HG02943 (cell line): Measurements from ENCODE around the gene NOXA1.
"Not testable (repeated sequence)": the region's sequence is repeated elsewhere in the genome, so short reads cannot be mapped to it uniquely, and the experiment has no call there.

ENCODE experiments used
- ATAC-seq: cut with Tn5 transposase; IDR thresholded peaks from one replicate; pipeline ENCODE4 v1.9.1; 2021; ENCODE audit warnings: mild to moderate bottlenecking, low read depth, moderate library complexity; ENCODE audit not compliant: unreplicated experiment

The NOXA1 gene

DNA sequence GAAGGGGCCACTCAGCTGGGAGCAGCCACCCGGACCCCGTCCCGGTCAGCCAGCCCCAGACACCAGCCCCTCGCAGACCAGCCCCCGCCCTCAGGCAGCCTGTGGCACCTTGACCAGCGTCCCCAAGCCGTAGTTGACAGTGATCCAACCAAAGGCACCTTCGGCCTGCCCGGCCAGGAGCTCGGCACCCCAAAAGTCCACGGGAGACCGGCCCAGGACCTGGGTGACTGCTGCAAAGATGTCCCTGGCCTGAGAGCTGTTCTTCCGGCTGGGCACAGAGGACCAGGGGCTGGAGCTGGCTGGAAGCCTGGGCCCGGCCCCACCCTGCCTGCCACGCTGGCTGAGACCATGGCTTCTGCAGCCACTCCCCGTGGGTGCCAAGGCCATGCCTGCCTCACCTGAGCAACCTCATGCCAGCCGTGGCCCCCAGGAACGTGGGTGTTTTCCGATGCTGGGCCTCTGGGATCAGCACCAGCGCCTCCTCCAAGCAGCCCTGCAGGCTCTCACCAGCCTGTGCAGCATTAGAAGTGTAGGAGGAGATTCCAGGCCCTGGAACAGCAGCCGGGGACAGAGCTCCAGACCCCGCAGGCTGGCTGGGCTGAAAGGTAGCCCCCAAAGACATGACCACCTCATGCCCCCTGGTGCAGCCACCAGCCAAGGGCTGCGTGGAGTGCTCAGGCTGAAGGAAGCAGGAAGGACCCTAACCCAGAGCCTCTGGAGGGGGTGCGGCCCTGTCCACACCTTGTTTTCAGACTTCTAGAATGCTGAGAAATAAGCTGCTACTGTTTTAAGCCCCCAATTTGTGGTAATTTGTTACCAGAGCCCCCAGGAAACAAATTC lies 13.8 kb downstream of the NOXA1 start:
- ATAC-seq = no peak

DNA sequence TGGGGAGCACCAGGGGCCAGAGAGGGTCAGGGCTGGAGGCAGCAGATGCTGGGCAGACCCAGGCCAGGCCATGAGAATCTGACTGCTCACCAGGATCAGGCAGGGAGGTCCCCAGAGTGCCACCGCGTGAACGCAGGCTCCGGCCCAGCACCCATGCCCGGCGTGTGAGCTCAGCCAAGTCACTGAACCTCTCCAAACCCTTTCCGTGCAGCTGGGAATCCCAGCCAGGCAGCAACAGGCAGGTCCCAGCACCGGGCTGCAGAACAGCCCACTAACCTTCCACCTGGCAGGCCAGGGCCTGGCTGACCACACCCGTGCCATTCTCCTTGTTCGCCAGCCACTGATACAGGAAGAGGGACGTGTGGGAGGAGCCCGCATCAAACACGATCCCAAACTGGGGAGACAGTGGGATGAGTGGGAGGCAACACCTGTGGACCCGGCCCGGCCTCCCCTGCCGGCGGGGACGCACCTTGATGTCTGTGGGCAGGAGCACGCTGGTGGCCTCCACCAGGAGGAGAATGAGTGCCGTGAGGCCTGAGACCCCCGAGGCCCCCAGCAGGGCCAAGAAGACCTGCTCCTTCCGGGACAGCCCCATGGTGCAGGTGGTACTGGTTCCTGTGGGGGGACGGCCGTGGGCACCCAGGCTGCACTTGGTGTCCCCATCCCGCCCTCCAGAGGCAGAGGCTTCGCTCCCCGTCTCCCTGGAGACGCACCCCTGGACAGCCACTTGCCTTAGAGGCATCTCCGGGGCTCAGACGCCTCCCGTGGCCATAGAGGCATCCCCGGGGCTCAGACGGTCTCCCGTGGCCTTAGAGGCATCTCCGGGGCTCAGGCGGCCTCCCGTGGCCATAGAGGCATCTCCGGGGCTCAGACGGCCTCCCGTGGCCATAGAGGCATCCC lies 14.7 kb downstream of the NOXA1 start:
- ATAC-seq = no peak

DNA sequence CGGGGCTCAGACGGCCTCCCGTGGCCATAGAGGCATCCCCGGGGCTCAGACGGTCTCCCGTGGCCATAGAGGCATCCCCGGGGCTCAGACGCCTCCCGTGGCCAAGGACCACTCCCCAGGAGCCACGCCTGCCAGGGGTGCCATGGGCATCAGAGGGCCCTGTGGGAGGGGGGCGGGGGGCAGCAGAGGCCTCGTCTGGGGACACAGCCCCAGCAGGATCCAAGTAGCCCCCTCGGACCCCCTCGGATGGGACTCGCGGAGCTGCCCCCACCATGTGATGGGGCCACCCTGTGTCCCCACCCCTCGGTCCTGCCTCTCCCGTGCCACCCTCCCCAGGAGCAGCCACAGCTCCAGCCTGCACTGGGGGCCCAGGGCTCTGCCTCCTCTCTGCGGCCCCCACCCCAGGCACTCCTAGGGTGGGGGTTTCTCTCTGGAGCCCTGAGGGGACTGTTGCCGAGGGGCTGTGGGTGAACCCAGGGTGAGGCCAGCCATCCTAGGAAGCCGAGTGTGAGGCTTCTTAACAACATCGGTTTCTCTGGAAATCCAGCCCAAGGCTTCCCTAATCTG lies 15.5 kb downstream of the NOXA1 start:
- no peak for ATAC-seq

DNA sequence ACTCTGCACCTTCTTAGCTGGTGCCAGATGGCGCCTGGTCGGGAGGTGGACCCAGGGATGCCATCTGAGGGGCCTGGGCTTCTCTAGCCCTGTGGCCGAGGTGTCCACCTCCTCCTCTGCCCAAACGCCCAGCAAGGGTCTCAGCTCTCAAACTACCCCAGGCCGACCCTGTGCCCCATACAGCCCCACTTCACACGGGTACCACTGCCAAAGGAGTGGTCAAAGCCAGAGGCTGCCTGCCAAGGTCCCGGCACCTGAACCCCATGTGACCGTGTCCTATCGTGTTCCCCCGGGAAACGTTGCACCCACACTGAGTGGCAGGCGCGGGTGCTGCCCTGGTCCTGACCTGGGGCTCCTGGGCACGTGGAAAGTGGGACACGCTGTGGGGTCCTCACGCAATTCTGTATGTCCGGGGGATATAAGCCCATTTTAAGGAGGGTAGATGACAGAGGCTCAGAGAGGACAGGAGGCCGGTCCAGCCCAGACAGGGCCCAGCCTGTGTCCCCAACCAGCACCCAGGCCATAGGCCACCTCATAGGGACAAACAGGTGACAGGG lies 16.0 kb downstream of the NOXA1 start:
- ATAC-seq = no peak

DNA sequence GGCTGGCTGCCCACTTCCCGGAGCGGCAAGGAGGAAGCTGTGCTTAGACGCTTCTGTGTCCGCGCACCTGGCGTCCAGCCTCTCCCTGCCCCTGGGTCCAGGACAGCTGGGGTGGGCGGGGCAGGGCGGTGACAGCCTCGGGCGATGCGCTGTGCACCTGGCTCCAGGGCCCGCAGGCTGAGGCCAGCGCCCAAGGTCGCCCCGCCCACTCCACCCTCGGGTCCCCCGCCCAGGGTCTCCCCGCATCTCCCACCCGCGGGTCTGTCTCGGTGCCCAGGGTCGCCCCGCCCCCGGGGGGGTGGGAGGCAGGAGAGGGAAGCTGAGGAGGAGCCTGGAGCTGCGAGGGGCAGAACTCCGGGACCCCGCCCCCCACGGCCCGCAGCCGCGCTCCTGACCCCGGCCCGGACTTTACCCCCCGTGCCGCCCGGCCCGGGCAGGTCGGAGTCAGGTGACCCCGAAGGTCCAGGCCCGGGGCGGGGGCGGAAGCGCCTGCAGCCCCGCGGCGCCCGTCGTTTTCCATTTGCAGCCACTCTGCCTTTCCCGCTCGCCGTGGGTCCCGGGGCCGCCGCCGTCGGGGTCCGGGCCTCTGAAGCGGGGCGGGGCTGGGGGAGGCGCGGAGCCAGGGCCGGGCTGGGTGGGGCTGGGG lies 18.2 kb downstream of the NOXA1 start, which contains the start of gene ENTPD8:
Gene ENTPD8, minus strand, starts transcription at position 69 of the 646 bp plus-strand sequence. CDS start 3,072 bp downstream, outside the sequence.
- ATAC-seq = no peak

DNA sequence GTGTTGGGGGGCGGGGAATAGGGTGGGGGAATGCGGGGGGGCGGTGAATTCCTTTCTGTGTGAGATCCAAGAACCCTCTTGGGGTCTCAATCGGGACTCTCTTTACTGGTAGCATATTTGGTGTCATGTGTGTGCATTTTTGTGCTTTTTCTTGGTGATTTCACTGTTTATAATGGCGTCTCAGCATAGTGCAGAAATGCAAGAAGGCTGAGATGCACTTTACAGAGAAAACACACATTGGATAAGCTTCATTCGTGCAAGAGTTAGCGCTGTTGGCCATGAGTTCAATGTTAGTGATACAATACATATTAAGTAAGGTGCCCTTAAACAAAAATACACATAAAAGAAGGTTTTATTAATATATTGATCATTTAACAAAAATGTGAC lies 18.7 kb downstream of the NOXA1 start:
- no peak for ATAC-seq

DNA sequence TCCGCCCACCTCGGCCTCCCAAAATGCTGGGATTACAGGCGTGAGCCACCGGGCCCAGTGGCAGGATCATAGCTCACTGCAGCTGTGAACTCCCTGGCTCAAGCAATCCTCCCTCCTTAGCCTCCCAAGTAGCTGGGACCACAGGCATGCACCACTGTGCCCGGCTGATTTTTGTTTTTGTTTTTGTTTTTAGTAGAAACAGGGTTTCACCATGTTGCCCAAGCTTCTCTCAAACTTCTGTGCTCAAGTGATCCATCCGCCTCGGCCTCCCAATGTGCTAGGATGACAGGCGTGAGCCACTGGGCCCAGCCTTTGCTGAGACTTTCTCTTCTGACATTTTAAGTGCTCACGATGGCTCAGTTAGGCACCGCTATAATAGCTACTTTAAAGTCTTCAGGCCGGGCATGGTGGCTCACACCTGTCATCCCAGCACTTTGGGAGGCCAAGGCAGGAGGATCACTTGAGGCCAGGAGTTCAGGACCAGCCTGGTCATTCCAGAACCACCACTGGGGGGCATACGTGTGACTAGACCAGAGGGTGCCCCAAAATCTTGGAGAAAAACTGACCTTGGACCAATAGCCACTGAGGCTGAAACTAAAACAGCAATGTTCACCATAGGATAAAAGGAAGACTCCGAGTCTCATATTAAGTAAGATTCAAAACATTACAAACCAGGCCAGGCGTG lies 21.1 kb downstream of the NOXA1 start:
- no peak for ATAC-seq

DNA sequence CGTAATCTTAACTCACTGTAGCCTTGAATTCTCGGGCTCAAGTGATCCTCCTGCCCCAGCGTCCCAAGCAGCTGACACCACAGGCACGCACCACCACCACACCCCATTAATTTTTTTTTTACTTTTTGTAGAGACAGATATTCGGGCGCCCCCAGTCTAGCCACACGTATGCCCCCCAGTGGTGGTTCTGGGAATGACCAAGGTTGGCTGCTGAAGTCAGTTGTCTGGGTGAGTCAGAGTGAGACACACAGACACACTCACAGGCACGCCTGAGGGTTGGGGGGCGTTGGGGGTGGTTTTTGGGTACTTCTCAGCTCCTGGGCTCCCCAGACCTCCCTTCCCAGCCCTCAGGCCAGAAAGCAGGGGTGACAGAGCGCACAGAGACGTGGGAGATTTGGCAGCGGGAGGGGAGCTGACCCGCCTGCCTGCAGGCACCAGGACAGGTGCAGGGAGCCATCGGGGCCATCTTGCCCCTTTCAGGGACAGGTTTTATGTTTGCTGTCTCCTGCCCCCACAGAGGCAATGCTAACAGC lies 22.1 kb downstream of the NOXA1 start:
- ATAC-seq = peak; percentile 70

DNA sequence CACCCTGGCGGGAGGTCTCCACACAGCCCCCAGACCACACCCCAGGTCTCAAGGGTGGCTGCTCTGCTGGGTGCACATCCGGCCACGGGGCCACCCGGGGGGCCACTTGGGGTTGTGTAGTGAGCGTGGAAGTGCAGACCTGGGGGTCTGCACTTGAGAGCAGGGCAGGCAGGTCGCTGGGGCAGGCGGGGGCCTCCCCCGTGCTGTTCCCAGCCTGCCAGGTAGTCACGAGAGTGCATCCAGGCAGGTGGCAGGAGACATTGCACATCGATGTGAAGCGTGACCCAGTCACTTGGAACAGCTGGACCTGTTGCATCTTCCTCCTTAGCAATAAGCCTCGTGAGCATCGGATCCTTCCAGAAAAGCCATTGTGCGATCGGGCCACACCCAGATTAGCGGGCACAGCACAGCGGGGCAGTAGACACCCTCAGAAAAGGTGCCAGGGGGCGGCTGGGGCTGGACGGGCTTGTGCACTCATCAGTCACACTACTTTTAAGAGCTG lies 22.8 kb downstream of the NOXA1 start:
- ATAC-seq = no peak

DNA sequence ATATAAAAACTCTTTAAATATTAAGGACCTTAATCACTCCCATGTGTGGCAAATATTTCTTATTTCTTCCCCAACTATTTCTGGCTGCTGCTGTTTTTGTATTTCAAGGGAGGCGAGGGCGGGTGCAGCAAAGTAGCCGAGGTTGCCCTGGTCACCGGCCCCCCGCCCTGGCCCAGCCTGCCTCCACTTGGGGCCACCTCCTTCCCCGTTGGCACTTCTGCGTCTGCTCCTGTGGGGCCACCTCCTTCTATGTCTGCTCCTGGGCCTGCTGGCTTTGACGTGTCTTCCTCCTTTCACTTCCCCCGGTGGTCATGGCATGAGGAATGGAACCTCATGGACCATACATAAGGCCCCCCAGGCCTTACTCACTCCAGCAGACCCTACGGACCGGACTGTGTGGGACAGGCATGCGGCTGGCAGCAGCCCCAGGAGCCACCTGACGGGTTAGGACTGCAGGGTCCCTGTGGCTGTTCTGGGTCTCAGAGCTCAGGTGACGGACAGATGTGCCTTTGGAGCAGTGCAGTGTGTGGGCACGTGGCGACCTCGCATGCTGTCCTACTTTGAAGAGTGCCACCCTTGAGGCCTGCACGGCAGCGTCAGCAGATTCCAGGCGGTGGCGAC lies 23.8 kb downstream of the NOXA1 start:
- ATAC-seq = no peak

DNA sequence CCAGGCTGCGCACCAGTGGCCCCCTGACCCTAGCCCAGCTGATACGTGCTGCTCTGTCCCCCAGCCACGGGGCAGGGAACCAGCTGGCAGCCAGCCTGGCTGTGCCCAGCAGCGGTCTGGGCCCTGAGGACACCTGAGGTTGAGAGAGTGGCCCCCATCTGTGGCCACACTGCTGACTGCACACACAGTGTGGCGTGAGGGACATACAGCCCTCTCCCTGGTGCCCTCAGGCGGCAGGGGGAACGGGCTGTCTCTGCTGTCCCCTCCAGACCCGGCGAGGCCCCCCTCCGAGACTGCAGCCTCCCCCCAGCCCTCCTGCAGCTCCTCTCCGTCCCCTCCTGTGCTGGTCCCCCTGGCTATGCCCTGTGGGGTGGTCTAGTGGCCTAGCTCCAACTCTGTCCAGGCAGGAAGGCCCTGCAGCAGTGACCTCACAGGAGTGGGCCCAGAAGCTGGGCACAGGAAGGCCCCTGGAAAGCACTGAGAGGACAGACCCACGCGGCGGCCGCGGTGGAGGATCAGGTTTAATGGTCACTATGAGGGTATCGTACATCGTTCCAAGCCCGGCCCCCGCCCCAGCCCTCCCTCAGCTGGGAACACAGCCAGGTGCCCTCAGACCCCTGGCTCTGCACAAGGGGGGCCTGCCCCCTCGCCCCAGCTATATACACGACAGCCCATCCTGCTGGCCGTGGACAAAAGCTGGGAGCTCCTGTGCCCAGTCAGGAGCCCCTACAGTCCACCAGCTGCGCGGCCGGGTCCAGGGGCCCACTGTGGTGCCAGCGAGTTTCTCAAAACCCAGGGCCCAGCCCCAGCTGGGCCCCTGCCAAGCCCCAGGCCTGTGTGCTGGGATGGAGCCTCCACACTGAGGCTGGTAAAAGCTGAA lies 24.8 kb downstream of the NOXA1 start:
- ATAC-seq = no peak

DNA sequence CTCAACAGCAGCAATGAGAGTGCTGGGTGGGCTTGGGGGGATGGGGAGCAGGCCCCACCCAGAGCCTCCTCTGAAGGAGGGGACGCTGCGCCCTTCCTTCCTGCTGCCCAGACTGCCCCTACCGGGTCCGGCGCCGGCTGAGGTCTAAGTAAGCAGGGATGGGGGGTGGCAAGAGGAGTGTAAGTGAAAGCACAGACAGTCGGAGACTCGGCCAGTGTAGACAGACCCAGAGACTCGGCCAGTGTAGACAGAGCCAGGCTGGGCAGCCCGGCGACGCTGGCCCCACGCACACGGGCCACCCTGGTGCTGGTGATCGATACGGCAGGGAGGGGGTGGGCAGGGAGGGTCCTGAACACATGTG lies 25.4 kb downstream of the NOXA1 start:
- no peak for ATAC-seq

DNA sequence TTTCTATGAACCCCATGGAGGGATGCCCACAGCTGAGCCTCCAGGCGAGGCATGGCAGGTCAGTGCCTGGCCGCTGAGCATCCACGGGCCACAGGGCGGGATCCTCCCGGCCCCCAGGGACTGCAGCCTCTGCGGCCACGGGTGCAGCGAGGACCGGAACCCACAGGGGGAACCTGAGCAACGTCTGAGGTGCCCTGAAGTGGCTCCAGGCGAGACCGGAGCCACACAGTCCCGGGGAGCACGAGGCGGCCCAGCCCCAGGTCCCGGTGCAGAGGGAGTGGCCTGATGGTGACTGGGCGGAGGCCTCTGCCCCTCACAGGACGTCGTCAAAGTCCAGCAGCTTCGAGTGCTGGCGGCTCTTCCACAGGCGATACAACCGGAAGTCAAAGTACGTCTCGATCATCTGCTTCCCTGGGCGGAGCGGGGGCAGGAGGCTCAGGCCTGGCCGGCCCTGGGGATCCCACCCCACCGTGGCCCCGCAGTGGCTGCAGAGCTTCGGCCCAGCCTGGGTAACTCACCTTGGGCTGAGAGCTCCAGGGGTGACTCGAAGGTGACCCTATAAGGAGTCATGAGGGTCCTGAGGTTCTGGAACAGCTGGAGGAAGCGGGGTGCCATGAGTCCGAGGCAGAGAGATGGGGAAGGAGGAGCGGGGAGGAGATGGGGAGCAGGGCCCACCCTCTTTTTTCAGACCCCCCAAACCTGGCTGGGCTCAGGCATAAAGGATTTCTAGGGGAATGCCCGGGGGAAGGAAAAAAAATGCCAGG lies 26.1 kb downstream of the NOXA1 start:
- ATAC-seq = no peak

DNA sequence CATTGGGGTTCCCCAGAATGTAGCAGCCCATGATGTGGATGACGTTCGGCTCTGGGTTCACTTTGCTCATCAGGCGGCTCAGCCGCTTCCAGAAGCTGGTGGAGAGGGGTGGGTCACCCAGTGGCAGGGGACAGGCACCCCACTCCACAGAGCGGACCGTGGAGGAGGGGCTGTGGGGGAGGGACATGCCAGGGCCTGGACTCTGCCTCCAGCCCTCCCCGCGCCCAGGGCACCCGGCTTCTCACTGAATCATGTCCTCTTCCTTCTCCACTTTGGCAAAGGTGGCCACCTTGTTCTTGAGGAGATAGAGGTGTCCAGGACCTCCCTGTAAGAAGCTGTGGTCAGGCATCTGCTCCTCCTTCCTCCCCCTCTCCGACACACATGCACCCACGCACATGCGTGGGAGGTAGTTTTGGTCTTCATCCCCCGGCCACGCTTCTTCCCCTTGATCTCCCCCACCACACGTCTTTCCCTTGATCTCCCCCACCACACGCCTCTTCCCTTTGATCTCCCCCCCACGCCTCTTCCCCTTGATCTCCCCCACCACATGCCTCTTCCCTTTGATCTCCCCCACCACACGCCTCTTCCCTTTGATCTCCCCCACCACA lies 26.8 kb downstream of the NOXA1 start:
- no peak for ATAC-seq

DNA sequence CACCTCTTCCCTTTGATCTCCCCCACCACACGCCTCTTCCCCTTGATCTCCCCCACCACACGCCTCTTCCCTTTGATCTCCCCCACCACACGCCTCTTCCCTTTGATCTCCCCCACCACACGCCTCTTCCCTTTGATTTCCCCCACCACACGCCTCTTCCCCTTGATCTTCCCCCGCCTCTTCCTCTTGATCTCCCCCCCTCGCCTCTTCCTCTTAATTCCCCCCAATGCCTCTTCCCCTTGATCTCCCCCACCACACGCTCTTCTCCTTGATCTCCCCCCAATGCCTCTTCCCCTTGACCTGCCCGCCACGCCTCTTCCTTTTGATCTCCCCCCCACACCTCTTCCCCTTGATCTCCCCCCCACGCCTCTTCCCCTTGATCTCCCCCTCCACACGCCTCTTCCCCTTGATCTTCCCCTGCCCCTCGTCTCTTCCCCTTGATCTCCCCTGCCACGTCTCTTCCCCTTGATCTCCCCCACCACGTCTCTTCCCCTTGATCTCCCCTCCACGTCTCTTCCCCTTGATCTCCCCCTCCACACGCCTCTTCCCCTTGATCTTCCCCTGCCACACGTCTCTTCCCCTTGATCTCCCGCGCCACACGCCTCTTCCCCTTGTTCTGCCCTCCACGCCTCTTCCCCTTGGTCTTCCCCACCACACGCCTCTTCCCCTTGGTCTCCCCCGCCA lies 27.5 kb downstream of the NOXA1 start:
- not testable (repeated sequence) for ATAC-seq

DNA sequence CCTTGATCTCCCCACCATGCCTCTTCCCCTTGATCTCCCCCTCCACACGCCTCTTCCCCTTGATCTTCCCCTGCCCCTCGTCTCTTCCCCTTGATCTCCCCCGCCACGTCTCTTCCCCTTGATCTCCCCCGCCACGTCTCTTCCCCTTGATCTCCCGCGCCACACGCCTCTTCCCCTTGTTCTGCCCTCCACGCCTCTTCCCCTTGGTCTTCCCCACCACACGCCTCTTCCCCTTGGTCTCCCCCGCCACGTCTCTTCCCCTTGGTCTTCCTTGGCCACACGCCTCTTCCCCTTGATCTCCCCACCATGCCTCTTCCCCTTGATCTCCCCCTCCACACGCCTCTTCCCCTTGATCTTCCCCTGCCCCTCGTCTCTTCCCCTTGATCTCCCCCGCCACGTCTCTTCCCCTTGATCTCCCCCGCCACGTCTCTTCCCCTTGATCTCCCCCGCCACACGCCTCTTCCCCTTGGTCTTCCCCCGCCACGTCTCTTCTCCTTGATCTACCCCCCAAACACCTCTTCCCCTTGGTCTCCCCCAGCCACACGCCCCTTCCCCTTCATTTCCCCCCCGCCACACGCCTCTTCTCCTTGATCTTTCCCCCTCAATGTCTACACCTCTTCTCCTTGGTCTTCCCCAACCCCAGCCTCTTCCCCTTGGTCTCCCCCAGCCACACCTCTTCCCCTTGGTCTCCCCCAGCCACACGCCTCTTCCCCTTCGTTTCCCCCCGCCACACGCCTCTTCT lies 28.2 kb downstream of the NOXA1 start:
- ATAC-seq = not testable (repeated sequence)
